Stimulated activated CD4-positive, alpha-beta T cell treated with anti-CD3 and anti-CD28 coated beads, Interleukin-1b, Interleukin-23, amount 100 ng/mL, for 48 hours (primary cell): ENCODE measurements around the gene TRERF1.

ENCODE experiments used
- DNase-seq: peaks from one replicate; pipeline ENCODE4 v3.0.0-alpha.2; 2020

Gene TRERF1

DNA sequence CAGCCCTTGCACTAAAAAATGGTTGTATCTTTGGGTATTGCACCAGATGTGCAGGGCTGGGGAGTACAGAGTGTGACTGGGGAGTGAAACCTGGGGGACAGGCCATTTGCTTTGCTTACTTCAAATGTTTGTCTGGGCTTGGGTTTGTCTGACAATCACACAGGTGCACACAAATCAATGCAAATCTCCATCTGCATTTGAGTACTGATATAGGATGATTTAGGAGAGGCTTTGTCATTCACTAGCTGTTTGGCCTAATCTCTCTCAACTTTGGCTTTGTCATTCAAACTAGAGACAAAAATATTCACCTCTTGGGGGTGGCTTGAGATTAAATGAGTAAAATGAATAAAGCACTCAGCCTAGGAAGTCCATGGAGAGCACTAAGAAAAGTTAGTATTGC is 274.7 kb downstream of the TRERF1 start:
- no peak for DNase-seq

DNA sequence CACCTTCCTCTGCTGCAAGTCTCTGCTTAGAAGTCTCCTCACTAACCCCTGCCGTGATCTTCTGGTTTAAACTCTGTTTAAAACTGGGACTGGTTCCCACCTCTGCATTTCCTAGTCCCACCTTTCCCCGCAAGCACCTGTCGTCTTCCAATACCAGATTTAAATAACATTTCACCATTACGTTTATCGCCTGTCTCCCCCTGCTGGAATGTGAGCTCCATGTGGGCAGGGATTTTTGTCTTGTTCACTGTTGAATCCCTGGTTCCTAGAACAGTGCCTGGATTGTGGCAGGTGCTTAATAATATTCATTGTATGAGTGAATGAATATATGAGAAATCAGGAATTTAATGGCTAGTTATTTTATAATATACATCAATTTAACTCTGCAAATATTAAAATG is 275.9 kb downstream of the TRERF1 start:
- DNase-seq: no peak
